ENCODE results near the gene ARHGAP15. TPM values are rescaled to one million over a fixed set of nuclear protein-coding genes. Genes with fewer than 3 reads are reported as not detected.

ARHGAP15 gene
- total and polyA plus RNA-seq, 3 donors from 2014 or later = 2.2 to 15.0 (median 7.7) TPM

GRCh38 chr2:143762176-143762928, 633.1 kb downstream of the ARHGAP15 start:
- no peak for DNase-seq
- H3K27me3 ChIP-seq = no peaks in the 10 kb centered on the region
- H3K27ac ChIP-seq = no peak overlapping the region
- 86 to 91% methylated on average over 3 of the region's 3 CpGs for WGBS, 2 donors
- H3K4me1 ChIP-seq = no peaks in the 10 kb centered on the region
- TF ChIP-seq POLR2A (IDR thresholded peaks at IDR 0.05) = no peak
- no peak for TF ChIP-seq CTCF (IDR thresholded peaks at IDR 0.05)
- H3K36me3 ChIP-seq (ENCODE audit: low read depth, missing control alignments) = no peaks in the 10 kb centered on the region
- no peaks in the 10 kb centered on the region for H3K9me3 ChIP-seq
- intact Hi-C loops (cut with DNase I; ENCODE audit: low total_unique reads) = no loop called here
- no peak overlapping the region for H3K4me3 ChIP-seq

DNA sequence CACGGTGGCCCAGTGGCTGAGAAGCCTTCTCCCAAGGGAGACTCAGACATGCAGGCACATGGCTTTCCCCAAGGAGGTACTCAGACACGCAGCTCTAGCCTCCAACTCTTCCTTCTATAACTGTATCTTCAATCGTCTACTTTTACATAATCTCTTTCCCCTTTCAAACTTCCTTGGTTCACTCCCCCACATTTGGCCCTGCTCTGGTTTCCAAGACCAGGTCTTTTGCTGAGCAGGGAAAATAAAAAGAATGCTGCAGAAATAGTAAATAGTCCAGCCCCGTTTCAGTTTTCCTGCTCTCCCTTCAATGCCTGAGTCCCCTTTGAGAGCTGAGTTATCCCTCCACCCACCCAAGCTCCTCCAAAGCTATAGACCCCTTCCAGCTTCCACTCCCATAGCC, 635.0 kb downstream of the ARHGAP15 start:
- H3K27ac ChIP-seq = no peak overlapping the region
- TF ChIP-seq POLR2A (IDR thresholded peaks at IDR 0.05) (no peak), CTCF (IDR thresholded peaks at IDR 0.05) (no peak)
- no peak overlapping the region for H3K4me3 ChIP-seq
- no peaks in the 10 kb centered on the region for H3K4me1 ChIP-seq
- no peaks in the 10 kb centered on the region for H3K9me3 ChIP-seq
- DNase-seq = no peak
- 46 to 48% methylated on average over 4 of the region's 4 CpGs for WGBS, 2 donors
- no peaks in the 10 kb centered on the region for H3K27me3 ChIP-seq
- no peaks in the 10 kb centered on the region for H3K36me3 ChIP-seq (ENCODE audit: low read depth, missing control alignments)
- intact Hi-C loops (cut with DNase I; ENCODE audit: low total_unique reads) = no loop called here

- Histone ChIP-seq H3K4me3 (no peak overlapping the region), H3K4me1 (no peaks in the 10 kb centered on the region), H3K27ac (no peak overlapping the region), H3K27me3 (no peaks in the 10 kb centered on the region), H3K9me3 (no peaks in the 10 kb centered on the region), H3K36me3 (ENCODE audit: low read depth, missing control alignments) (no peaks in the 10 kb centered on the region)
- intact Hi-C loops (cut with DNase I; ENCODE audit: low total_unique reads) = no loop called here
- DNase-seq = no peak
- TF ChIP-seq CTCF (IDR thresholded peaks at IDR 0.05) (no peak), POLR2A (IDR thresholded peaks at IDR 0.05) (no peak)
These were observed 635.5 kb downstream of the ARHGAP15 start for GRCh38 chr2:143764706-143765105.

- Histone ChIP-seq H3K36me3 (ENCODE audit: low read depth, missing control alignments) (no peaks in the 10 kb centered on the region), H3K9me3 (no peaks in the 10 kb centered on the region), H3K4me1 (no peaks in the 10 kb centered on the region), H3K27me3 (no peaks in the 10 kb centered on the region), H3K27ac (no peak overlapping the region), H3K4me3 (no peak overlapping the region)
- intact Hi-C loops (cut with DNase I; ENCODE audit: low total_unique reads) = no loop called here
- DNase-seq = no peak
- TF ChIP-seq CTCF (IDR thresholded peaks at IDR 0.05) (no peak), POLR2A (IDR thresholded peaks at IDR 0.05) (no peak)
- 60 to 84% methylated on average over 1 of the region's 1 CpG for WGBS, 2 donors
These were observed 639.8 kb downstream of the ARHGAP15 start for GRCh38 chr2:143768991-143769390.

GRCh38 chr2:143771939-143772338, 642.7 kb downstream of the ARHGAP15 start:
- Histone ChIP-seq H3K4me3 (no peak overlapping the region), H3K27me3 (no peaks in the 10 kb centered on the region), H3K36me3 (ENCODE audit: low read depth, missing control alignments) (no peaks in the 10 kb centered on the region), H3K9me3 (no peaks in the 10 kb centered on the region), H3K27ac (no peak overlapping the region), H3K4me1 (no peaks in the 10 kb centered on the region)
- no peak for DNase-seq
- intact Hi-C loops (cut with DNase I; ENCODE audit: low total_unique reads) = no loop called here
- WGBS, 2 donors = 57 to 63% methylated on average over 6 of the region's 6 CpGs
- TF ChIP-seq POLR2A (IDR thresholded peaks at IDR 0.05) = no peak
- no peak for TF ChIP-seq CTCF (IDR thresholded peaks at IDR 0.05)
